Stimulated activated CD8-positive, alpha-beta memory T cell treated with anti-CD3 and anti-CD28 coated beads, Interleukin-4, amount 100 ng/mL, for 24 hours (primary cell): ENCODE results near the gene ABLIM2.

Experiments used
- DNase-seq: peaks from one replicate; pipeline ENCODE4 v3.0.0-alpha.2; 2020; ENCODE audit warnings: low read depth

The ABLIM2 gene

GRCh38 chr4:8084712-8085490 is 73.7 kb downstream of the ABLIM2 start:
- no peak for DNase-seq

- DNase-seq = no peak
These were observed 74.5 kb downstream of the ABLIM2 start for GRCh38 chr4:8084031-8084660.

DNA sequence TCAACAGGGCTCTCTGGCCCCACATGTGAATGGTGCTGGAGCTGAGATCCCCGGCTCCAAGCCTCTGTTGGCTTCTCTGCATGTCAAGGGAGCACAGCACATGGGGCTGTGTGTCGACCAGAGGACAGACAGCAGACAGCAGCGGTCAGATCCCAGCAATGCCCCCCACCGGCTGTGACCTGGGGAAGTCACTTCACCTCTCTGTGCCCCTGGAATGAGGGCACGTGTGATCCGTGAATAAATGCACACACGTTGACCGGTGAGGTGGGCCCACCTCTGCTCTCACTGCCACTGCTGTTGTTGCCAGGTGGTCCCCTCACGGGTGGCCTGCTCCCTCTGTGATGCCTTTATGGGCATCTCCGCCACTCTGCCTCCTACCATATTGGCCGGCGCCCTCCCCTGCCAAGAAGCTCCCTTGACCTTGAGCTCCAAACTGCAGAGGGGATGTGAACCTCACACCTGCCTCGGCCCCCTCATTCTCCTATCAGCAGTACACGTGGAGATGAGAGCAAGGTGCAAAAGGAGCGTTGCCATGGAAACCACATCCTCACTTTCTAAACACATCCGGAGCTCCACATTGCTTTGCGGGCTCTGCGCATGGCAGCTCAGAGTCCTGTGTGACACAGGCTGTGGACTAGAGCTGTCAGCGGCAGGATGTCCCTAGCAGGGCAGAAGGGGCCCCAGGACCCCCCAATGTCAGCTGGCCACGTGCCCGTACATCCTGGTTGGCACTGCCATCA is 75.4 kb downstream of the ABLIM2 start:
- DNase-seq = no peak

GRCh38 chr4:8082517-8083055 is 76.0 kb downstream of the ABLIM2 start:
- DNase-seq = no peak

DNA sequence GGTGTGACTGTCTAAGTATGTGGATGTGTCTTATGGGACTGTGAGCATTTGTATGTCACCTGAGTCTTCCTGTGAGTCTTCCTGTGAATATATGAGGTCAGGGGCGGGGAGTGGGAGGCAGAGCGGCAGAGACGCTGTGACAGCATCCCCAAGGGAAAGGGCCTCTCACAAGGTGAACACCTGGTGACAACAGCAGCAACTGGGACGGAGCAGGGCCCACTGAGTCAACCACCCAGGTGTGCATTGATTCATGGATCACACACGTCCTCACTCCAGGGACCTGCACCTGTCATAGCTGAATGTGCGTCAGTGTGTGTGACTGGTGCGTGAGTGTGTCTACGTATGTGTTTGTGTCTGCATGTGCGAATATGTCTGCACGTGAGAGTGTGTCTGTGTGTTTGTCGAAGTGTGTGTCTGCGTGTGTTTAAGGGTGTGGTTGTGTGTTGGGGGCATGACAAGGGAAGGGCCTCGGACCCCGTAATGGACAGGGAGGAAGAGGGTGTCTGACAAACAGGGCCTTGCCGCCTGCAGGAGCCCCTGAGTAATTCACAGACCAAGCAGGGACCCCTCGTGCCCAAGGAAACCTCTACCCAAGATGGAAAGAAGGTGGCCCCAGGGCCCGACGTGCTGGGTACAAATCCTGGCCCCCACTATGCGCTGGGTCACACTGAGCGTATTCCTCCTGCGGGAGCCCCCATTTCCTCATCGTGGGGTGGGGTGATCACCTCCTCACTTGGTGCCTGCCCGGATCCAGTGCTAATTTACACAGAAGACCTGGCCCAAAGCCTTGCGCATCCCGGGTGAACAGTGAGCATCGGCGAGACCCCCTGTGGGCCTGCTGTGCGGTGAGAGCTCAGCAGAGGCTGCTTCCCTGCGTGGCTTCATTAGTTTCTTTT is 76.7 kb downstream of the ABLIM2 start:
- DNase-seq = no peak

DNA sequence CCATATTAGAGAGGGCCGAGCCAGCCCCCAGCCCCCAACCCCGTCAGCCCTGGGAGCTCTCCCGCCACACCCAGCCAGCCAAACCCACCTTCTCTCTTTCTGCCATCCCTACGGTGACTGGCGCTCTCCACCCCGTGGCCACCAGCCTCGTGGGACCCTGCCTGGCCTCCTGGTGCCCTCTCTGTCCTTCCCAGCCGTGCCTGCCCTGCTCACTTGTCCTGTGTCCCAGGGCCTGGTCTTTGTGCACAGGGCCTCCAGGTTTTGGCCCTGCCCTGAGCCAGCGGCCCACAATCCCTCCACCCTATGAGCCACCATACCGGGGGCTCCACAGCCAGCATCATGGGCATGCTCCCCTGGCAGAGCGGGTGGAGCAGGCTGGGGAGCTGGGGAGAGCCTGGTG is 77.4 kb downstream of the ABLIM2 start:
- no peak for DNase-seq

DNA sequence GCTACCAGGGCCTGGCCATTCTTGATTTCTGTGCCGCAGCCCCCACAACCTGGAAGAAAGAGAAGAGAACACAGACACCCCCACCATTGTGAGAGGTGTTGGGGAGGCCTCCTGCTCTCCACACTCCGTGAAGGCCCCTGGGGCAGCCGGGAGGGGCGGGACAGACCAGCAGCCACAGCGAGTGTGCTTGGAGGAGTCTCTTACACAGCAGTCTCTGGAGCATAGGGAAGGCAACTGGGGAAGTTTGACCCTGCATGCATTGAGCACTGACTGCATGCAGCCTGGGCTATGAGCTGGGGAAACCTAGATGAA is 77.9 kb downstream of the ABLIM2 start:
- DNase-seq = no peak

DNA sequence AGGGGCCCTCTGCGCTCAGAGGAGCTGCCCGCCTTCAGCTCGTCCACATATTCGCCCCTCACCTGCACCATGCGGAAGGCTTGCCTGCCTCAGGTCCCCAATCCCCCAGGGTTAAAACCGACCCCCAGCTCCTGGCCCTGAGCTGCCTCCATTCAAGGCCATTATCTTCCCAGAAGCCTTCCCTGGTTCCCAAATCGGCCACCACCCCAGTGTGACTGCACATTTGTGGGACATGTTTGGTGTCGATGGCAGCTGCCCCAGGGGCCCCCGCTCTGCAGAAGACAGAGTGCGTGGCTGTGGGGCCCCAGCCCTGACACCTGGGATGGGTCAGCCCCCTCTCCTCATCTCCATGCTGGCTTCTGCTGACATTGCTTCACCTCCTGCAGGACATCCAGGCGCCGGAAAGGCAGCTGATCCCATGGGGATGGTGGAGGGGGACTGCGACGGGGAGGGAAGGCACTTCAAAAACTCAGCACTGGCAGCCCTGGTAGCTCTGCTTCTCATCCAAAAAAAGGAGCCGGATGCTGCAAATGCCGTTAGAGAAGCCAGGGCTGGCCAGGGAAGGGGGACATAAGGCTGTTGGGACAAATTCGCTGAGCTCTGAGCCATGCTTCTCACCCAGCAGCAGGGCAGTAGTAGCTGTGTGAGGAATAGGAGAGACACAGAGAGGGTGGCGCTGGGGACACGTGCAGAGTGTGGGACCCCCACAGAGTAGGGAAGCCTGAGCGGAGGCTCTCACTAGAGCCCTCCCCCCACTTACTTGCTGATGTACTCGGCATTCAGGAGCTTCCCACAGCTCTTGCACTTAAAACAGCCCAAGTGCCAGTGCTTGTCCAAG is 78.5 kb downstream of the ABLIM2 start:
- DNase-seq = no peak

GRCh38 chr4:8079031-8079885 is 79.4 kb downstream of the ABLIM2 start:
- DNase-seq = no peak

GRCh38 chr4:8078610-8079015 is 80.0 kb downstream of the ABLIM2 start:
- no peak for DNase-seq

- no peak for DNase-seq
These were observed 80.5 kb downstream of the ABLIM2 start for GRCh38 chr4:8078109-8078494.

DNA sequence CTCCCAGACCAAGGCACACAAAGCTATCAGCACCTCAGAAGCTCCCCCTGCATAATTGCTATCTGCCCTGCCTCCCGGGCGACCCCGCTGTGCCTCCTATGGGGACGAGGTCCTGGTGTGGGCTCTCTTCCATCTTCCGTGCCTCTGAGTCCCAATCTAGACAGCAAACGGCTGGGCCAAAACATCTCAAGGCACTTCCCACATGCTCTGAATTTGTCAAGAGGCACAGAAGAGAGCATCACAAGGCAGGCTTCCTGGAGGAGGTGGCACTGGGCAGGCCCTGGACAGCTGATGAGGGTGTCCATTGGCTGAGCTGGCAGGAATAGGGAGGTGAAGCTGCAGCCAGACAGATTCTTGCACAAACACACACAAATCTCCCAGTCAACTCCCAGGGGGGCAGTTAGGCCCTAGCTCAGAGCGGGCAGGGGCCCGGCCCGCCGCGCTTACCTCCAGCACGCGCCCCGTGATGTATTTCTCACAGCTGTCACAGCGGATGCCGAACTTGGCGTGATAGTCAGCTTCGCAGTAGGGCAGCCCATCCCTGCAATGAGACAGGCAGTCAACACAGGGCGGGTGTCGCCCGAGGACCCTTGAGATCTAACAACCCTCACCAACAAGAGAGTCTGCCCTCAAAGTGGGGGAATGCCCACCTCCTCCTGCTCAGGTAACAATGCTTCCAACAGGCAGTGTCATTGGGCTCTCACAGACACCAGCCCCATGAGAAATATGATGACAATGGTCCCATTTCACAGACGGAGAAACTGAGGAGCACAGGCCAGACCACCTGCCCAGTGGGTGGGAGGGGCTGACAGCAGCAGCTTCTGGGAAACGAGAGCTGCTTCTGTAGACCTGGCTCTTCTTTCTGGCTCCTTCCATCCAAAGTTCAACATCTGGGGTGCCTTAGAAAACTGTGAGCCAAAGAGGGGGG is 81.2 kb downstream of the ABLIM2 start:
- DNase-seq = no peak

GRCh38 chr4:8076023-8076422 is 82.6 kb downstream of the ABLIM2 start:
- no peak for DNase-seq

DNA sequence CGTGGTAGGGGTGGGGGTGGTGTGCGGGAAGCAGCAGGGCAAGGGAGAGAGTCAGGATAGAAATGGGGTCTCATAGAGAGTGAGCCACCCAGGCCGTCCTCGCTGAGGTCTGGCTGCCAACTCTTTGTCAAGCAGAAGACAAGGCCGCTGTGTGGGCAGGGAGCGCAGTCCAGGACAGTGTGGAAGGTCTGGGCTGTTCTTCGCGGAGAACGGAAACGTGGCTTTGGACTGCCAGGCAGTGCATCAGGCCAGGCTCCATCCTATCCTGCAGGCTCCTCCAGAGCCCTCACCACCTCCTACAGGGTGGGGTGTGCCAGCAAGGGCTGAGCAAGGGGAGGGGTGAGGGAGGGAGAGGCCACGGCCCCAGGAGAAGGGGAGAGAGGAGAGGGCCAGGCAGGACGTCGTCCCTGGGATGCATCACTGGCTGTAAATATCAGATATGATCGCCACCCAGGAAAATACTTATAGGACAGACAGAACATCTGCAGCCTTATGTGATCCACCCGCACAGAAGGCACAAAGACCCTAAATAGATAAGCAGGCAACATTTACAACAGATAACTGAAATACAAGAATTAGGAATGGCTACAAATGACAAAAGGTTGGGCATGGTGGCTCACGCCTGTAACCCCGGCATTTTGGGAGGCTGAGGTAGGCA is 85.3 kb downstream of the ABLIM2 start:
- no peak for DNase-seq

DNA sequence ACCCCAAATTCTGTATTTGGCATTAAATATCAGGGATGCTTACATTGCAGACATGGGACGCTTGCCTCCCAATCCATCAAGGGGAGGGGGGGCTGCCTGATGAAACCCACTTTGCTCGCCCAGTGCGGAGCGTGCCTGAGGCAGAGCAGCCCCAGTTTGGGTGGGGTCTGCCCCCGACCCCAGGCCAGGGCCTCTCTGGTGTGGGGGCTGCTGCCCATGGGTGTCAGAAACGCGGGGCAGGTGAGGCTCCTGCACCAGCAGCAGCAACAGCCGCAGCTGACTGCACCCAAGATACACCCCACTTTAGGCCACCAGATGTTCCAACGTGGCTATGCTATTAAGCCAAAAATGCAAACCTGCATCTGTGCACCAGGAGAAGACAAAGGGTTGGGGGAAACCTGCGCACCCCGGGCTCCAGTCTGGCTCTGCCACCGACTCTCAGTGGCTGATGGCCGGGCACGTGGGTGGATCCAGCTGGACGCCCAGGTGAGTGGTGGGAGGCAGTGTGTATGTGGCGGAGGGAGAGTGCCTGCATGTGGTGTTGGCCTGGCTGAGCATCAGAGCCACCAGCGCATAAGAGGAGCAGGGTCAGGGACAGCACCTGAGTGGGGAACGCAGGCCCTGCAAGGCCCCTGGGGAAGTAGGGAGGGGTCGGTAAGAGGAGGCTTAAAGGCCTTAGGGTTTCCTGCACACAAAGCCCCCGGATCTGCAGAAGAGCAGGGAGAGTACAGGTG is 86.2 kb downstream of the ABLIM2 start:
- DNase-seq = no peak

DNA sequence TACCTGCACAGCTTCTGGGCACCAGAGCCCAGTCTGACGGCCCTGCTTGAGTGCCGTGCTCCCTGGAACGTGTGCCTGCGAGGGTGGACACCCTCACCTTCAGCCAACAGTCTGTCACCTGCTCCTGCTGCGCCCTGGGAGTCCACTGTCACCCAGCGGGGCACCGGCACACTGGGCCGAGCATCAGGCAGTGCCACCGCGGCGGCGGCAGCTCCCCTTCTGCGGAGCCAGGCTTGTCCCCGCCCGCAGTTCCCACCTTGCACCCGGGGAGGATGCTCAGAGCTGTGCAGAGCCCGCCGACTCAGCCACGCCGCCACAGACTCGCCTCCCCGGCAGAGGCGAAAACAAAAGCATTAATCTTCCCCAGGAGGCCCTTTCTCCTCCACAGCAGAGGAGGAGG is 86.8 kb downstream of the ABLIM2 start:
- no peak for DNase-seq
